Measurements from ENCODE around the gene FBXO11.

The FBXO11 gene

DNA sequence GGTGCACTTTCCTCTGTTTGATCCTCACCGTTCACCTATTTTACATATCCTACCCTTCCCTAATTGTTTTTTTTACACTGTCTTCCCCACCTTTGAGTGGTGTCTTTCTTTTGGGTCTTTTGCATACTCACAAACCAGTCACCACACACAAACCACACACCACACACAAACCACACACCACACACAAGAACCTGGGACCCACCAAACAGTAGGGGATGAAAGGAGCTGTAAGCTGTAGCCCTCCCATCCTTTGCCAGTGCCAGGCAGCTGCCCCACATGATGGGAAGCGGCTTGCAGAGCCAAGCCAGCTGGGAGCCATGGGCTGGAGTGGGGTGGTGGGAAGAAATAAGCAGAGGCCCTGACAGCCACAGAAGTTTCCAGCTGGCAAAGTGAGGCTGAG lies 162.2 kb downstream of the FBXO11 start:
- ATAC-seq (replicated peaks) (no peak), DNase-seq (no peak)
- Mint-ChIP-seq H3K9me3 (no peaks in the 10 kb centered on the region), H3K4me3 (no peak overlapping the region), H3K27me3 (peaks cover 18 to 34% of the 10 kb centered on the region in 2 donors), H3K4me1 (ENCODE audit: low read depth in 2 of 2) (no peaks in the 10 kb centered on the region), H3K27ac (no peak overlapping the region), H3K36me3 (ENCODE audit: insufficient read depth) (no peaks in the 10 kb centered on the region)

DNA sequence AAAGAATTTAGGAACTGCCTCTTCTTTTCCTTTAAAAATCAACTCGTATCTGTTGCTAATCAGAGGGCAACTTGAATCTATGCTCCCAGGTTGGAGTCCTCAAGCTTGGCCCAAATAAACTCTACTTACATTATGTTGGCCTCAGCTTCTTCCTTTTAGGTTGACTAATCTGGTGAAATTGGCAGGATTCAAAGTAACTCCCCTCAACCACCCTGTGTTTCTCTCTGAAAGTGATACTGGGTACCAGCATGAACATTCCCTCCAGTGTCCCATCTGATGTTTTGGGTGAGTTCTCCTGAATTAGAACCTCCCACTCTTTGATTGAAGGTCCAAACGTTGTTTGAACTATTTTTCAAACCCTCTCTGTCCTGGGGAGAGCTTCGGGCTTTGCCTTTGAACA lies 164.7 kb downstream of the FBXO11 start:
- Mint-ChIP-seq H3K9me3 (no peaks in the 10 kb centered on the region), H3K27ac (no peak overlapping the region), H3K4me1 (ENCODE audit: low read depth in 2 of 2) (no peaks in the 10 kb centered on the region), H3K4me3 (no peak overlapping the region), H3K27me3 (peaks cover 18 to 34% of the 10 kb centered on the region in 2 donors), H3K36me3 (ENCODE audit: insufficient read depth) (no peaks in the 10 kb centered on the region)
- ATAC-seq (replicated peaks) = no peak
- no peak for DNase-seq

DNA sequence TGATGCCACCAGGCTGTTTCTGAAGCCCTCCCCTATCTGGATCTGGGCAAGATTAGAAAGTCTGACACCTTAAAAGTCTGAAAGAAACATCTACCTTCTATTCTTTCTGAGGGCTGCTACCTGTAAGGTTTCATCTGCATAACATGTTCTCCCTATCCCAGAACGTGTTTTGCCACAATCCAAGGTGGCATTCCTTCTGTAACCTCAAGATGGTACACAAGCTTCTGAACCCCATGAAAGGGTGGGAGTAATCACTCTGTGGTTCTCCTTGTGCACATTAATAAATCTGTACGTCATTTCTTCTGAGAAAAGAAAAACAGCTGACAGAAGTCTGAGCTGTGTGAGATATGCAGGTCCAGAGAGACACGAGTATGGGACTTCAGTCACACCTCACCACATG lies 165.2 kb downstream of the FBXO11 start:
- Mint-ChIP-seq H3K36me3 (ENCODE audit: insufficient read depth) (no peaks in the 10 kb centered on the region), H3K4me1 (ENCODE audit: low read depth in 2 of 2) (no peaks in the 10 kb centered on the region), H3K9me3 (no peaks in the 10 kb centered on the region), H3K27ac (peak overlapping the region in 1 of 2 donors; percentile 44), H3K27me3 (peaks cover 18 to 34% of the 10 kb centered on the region in 2 donors), H3K4me3 (no peak overlapping the region)
- ATAC-seq (replicated peaks) (no peak), DNase-seq (no peak)
